ENCODE measurements around the gene CABCOCO1.

Gene CABCOCO1, protein sequence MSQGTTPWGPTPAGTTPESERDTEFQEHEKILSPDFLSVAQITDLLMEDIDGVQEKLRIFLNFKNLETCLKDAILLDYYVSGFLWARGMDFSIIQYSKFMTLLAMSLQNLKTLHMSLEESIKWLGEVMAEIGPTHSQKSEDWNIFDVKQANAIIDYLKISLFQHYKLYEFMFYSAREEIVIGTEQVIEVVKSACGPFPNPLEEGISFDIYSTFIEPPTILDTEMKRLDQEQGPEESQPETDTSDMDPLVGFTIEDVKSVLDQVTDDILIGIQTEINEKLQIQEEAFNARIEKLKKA
- 0 reads per million in 2 donors for total RNA-seq

DNA sequence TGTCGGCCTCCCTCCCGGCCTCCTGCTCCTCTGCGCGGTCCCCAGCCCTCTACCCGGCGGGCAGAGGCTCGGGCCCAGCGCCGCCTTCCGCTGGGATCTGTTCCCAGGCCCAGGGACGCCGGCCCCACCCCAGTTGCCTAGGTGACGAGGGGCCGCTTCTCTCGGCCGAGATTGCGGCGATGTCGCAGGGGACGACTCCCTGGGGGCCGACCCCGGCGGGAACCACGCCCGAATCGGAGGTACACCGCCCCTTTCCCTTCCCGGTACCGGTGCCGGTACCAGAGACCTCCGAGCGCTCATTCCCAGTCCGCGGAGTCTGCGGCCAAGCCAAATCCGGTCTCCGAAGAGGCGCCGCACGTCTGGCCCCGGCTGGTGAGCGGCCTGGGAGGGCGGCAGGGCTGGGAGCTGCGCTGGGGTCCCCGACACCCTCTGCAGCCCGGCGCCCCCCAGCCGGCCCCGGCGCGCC is at the start of gene CABCOCO1:
TSS of gene CABCOCO1 (plus strand) at position 136 of the 466 bp plus-strand sequence. CDS start at position 180, 44 bp downstream.
- no peak for DNase-seq

DNA sequence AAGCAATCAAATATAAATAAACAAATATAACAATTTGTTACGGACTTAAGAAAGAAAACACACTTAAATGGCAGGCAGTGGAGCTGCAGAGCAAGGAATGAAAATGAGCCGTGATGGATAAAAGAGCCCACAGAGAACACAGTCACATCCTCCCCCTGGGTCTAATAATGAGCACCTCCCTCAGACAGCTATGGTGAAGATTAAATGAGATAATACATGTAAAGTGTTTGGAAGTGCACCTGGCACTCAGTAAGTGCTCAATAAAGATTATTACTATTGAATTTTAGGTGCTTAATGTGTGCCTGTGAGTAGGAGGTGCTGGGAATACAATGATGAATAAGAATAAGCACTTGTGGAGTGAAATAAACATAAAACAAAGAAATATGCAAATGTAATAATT is 49.1 kb upstream of the CABCOCO1 start:
- DNase-seq = no peak

DNA sequence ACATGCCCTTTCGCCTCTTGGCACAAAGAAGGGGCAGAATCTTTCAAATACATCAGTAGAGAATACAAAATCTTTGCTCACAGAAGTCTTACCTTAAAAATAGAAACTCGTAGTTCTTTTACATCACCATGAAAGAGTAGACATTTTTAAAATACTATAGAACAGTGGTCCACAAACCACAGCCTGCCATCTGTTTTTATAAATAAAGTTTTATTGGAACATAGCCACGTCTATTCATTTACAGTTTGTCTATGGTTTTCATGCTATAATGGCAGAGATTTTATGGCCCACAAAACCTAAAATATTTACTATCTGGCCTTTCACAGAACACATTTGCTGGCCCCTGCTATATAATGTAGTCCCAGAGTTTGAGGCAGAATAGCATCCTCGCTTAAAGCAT is 46.1 kb upstream of the CABCOCO1 start:
- DNase-seq = no peak

DNA sequence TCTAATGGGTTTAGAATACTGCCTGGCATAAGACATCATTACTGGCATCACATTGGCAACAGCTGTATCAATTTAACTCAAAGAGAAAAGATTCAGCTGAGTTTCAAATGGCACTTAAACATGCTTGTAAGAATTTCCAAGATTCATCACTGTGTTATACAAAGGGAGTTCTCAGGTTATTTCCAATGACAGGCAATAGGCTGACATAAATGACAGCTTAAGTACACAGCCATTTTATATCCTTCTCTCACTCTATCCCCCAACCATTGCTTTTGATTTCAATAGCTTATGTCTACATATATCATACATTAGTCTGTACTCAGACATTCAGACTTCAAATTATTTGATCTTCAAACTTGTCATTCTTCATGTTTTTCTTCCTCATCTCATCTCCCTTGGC is 45.5 kb upstream of the CABCOCO1 start:
- no peak for DNase-seq

DNA sequence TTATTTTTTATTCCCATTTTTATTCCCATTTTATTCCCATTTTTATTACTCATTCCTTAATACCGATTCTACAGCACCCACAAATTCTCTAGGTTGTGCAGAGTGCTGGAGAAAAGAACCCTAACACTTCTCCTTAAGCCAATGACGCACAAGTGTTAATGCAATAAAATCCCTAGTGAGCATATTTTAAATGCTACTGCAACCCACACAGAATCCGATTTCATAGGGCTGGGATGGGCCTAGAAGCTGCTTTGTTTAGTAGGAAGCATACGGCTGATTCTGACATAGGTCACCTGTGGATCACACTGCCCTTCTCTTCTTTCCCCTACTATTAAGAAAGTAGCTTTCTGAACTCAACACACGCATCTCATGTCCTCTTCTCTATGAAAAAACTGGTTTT is 45.1 kb upstream of the CABCOCO1 start:
- no peak for DNase-seq

DNA sequence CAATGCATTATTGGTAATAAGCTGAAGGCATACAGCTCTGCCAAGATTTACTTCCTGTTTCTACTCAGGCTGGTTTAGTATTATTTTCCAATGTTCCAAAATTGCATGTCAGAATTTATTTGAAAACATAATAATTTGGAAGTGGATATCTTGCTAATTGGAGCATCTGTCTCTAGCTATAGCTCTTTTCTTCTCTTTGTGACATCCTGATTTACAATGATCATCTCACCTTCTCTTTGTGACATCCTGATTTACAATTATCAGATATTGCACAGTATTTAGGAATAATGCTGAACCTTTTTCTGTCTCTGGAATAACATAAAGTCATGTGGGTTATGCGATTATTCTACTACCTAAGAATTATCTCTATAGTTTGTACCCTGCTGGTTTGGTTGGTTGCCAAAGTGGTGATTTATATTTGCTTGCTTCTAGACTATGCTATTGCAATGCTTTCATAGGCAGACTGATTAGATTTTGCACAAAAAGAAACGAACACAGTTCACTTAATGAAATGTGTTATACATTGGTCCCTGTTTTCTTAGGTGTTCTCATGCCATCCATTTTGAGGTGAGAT is 44.3 kb upstream of the CABCOCO1 start:
- no peak for DNase-seq

DNA sequence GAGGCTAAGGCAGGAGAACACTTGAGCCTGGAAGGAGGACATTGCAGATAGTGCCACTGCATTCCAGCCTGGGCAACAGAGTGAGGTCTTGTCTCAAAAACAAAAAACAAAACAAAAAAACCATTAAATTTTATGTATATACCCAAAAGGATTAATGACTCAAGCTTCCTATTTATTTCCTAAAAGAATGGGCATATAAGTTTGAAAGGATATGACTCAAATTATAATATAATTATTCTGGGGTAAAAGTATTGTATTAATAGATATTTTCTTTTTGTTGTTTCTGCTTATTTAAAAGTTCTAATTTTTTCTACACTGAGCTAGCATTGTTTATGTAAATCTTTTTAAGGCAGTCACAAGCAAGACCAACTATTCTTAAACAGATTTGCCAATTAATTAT is 42.2 kb upstream of the CABCOCO1 start:
- no peak for DNase-seq

DNA sequence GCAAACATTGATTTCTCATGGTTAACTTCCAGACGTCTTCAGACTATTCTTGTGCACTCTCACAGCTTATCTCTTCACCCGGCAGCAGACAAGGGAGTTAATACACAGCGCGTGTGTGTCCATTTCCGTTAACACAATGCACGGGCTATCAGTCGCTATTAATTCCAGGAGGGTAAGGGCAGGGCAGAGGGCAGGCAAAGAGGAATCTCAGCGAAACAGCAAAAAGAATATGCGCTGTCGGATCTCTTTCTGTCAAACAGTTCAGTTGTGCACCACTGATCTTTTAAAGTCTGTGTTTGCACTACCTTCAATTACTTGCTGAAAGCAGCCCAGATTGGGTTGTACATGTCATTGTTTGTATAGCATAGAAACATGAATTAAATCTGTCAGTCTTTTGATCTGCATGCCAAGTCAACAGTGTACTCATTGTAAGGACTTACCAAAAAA is 41.1 kb upstream of the CABCOCO1 start:
- no peak for DNase-seq

DNA sequence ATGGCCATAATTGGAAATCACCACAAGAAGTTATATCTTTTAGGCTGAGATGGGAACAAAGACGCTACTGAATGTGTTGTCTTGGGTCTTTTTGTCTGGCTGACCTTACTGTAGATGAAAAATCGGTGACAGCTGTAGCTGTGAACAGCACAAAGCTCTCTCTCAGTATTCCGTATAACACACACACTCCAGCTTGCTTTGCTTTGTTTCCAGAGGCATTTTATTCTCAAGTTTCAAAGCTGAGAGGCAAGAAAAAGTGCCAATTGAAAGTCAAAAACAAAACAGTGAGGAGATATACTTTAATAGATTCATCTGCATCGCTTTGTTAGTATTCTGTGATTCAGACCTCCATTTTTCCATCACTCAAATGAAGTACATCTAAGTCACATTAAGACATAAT is 39.6 kb upstream of the CABCOCO1 start:
- no peak for DNase-seq

DNA sequence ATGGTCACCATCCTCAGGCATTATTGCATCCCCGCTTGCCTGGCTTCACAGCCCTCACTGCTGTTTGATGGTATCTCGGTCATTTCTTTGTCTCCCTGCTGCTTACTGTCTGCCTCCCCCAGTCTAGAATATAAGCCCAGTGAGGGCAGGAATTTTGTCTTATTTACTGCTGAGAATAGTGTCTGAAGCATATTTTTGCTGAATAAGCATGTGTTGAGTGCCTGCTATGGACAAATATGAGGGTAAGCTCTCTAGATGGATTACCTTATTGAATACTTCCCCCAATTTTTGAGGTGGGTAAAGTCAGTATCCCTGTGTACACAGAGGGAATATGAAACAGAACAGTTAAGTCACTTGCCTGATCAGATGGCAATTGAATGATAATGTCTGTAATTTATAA is 36.5 kb upstream of the CABCOCO1 start:
- no peak for DNase-seq

DNA sequence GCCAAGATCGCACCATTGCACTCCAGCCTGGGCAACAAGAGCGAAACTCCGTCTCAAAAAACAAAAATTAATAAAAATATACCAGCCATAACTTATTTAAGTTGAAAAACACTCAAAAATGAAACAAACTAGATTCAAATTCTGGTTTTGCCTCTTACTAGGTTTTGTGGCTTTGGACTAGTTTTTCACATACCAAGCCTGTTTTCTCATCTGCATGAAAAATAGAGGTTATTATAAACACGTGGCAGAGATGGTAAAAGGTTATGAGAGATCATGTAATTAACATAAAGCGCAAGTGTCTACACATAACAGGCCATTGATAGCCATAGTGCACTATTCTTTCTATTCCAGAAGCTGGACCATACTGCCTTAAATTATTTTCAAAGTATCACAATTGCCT is 35.5 kb upstream of the CABCOCO1 start:
- DNase-seq = no peak

DNA sequence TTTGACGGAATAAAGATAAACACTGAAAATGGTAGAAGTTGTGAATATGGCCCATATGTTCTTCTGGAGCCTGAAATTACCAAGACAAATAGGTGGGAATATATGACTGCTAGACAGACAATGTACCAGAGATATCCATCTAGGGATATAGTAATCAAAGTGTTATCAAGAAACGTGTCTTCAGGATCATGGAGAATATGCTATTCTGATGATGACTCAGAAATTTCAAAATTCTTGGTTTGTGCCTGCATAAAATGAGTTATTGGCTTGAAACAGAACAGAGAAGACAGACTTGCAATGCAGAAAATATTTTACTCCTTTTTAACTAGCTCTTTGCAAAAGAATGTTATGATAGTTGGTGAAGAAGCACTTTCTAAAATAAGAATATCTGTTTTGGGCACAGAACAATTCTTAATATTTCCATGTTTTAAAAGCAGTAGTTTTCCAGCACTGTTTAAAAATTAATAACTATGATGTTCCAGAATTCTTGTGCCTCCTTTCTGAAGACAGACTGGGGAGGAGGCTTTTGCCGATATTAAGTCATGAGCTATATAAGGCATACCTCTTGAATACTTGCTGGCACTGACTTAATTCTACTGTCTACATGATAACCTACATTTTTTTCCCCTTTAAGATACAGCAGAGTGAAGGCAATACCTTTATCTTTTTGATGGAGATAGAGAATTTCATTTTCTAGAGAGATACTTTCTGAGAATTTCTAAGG is 34.4 kb upstream of the CABCOCO1 start:
- no peak for DNase-seq

DNA sequence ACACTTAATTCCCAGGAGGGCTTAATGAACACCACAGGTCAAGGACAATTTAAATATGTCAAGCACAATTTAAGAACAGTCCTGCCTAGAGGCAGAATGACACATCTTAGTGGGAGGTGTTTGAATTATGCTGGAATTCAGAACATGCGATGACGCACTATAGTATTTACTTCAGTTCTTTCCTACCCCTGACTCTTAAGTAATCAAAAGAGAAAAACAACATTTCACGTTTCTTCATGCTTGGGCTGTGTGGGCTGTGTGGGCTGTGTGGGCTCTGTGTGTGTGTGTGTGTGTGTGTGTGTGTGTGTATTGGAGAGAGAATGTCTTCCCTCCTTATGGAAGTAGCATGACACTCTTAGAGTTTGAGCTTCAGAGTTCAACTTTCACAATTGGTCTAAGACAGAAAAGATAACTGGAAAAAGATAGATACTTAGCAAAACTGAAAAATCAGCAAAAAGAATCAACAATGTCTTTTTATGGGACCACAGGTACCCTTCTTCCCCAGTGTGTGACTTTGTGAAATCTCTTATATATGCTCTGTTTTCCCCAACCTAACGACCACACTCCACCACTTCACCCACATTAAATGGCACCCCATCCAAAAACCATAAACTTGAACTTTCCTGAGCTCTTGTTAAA is 33.7 kb upstream of the CABCOCO1 start:
- no peak for DNase-seq

DNA sequence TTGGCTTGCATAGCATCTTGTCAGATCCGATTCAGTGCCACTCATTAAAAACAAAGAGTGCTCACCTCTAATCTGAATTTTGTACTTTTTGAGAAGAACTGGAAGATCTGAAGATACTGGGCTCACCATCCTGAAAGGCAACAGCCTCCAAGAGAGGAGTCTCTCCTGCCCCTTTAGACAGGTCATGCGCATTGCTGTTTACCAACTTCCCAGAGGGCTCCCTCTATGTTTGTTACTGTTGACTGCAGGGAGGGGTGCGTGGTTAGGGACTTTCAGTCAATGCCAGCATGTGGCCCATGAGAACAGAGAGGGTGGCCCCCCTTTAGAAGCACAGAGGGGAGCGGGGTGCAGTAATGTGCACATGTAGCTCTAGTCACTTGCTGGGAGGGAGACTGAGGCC is 33.2 kb upstream of the CABCOCO1 start:
- DNase-seq = no peak

DNA sequence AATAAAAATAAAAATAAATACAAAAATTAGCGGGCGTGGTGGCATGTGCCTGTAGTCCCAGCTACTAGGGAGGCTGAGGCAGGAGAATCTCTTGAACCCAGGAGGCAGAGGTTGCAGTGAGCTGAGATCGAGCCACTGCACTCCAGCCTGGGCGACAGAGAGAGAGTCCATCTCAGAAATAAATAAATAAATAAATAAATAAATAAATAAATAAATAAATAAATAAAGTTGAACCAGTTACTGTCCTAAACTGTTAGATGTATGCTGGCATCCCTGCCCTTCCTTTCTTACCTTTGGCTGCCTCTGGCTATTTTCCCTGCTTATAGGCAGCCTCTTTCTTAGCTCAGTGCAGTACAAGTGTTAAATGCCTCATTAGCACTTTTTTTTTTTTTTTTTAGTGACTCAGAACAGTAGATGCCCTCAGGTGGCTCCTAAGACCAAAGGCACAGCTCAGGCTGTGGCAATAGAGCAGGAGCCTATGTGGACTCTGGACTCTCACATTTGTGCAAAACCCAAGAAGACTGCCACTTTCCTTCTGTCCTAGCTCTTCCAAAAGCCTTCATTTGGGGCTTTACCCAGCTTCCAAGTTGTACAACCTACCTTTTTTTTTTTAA is 30.6 kb upstream of the CABCOCO1 start:
- no peak for DNase-seq

DNA sequence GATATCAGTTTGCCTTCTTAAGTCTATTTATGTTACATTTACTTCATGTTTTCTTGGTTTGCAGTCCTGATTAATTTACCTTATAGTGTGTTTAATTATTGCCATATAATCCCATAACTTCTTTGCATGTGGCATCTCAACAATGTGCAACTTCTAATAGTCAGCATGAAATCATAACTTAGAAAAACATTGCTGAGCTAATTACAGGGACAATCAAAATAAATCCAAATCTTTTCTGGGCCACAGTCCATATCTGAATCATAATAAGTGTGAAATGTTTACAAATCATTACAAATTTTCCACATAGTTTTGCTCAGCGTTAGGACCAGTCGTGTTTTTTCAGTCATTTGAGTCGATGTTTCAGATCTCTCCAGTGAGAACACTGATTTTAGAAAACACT is 29.1 kb upstream of the CABCOCO1 start:
- DNase-seq = no peak

DNA sequence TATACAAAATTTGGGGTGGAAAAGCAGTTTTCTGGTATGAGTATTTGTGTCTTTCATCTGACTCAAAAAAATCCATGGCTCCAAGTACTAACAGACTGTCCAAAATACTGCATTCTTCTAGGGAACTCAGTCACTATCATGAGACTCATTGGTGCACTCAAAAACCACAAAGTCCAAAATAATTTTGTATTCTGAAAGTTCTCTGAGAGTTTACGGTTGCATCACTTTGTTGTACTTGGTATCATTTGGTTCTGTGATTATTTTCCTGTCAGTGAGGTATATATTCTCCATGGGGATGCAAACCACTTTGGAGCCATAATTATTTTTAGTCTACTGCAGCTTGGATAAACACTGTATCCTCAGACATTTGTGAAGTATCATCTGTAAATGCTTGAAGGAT is 28.0 kb upstream of the CABCOCO1 start:
- DNase-seq = no peak

DNA sequence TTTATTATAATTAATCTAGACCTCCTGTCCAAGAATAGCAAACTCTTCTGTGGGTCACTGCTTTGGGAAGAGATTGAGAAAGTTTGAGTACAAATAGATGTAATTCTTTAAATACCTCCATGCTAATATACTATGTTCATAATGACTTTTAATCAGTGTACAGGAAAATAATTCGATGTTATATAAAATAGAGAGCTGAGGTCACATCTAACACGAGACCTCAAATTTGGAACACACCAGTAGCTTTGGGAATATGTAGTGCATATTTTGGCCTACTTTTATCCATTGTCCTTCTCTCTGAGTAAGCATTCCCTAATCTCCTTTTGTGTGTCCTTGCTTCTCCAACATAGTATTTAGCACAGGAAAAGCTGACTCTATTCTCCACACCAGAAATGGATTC is 27.3 kb upstream of the CABCOCO1 start:
- no peak for DNase-seq

DNA sequence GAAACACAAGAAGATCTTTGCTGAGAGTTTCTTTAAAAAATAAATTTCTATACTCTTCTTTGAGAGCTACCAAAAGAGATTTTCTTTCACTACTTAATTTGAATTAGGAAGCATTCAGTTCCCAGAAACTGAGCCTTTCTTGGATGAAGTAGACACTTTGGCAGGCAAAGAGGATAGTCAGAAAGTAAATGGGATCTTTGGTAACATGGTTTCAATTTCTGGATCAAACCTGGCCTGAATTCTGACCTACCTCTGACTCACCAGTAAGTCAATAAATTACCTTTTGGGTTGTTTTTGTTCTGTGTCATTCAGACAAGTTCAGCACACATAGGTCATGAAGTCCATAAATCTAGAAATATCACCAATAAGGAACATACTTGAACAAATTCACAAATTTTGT is 26.8 kb upstream of the CABCOCO1 start:
- no peak for DNase-seq

DNA sequence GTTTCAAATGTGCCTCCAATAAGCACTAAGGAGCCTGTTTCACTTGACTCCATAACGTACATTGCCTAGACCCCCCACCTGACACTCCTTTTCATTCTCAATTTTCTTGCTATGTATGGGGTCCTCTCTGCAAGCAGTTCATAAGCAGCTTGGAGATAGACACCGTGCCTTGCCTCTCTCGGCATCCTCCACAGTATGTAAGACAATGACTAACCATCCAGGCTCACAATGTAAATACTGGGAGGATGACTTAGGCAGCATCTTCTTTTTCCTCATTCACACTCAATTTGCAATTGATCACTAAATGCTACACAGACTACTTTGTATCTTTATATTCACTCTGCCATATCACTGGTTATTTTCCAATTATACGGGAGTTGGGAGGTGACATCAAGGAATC is 22.8 kb upstream of the CABCOCO1 start:
- no peak for DNase-seq

DNA sequence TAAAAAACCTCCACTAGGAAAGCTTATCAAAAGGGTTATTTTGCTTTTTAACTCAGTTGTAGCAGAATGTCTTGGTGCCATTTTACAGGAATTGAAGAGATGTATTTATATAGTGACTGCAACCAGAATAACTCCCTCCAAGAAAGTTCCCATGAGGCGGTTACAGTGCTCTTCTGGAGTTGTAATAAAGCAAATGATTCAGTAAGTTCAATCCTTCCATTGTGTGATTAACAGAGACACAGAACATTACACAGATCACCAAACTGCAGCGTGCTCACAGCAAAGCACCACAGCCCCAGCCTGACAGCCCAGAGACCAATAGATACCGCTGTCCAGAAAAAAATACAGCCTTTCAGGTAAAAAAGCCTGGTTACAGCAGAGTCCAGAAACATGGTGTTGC is 21.9 kb upstream of the CABCOCO1 start:
- DNase-seq = no peak

DNA sequence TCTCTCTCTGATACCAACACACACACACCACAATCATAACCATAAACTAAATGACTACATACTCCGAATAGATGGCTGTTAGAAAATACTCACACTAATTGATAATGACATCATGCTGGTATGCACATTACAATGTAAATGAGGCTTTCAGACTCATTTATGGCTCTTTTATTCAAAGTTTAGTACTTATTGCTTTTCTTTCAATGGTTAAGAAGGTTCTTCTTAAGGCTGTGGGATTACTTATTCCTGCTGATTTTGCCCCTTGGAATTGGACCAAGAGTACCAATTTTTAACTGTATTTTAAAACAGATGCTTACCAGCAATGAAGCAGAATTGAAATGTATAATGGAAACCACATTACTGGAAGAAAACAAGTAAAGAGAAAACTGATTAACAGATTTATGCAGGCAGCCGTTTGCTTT is 20.6 kb upstream of the CABCOCO1 start:
- DNase-seq = no peak

DNA sequence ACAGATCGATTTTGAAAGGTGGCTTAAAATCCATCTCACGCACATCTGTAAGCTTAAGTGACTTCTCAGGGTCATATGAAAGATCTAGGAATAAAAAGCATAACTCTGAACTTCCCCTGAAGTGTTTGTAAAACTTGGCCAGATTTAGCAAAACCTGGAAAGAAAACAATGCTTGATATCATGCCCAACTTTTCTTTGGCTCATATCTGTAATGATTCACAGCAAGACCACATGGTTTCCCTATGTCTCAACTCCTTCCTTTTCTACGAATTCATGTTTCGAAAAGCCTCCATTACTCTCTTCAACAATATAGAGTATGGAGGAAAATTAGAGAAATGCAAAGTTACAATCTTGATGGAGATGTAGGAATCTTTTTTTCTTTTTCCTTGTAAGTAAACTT is 20.1 kb upstream of the CABCOCO1 start:
- no peak for DNase-seq
